ENCODE results near the gene MRPL14.
"Not testable (repeated sequence)": the region's sequence is repeated elsewhere in the genome, so short reads cannot be mapped to it uniquely, and the experiment has no call there.

Gene MRPL14

DNA sequence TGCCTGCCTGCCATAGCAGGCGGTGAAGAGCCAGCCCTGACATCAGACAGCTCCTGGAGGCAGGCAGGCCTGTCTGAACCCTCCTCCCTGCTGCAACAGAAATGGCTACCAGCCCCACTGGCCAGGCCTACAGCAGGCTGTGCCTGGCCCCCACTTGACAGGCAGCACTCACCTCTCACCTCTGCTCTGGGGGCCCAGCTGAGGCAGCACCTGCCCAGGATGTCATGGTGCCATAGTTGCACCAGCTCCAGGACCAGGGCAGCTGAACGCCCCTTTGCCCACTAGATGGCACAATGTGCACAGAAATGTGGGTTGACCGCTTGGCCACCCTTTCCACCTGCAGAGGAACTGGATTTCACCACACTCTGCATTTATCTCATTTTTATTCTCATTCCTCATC, 30.6 kb downstream of the MRPL14 start:
- peak; percentile 34 for DNase-seq

DNA sequence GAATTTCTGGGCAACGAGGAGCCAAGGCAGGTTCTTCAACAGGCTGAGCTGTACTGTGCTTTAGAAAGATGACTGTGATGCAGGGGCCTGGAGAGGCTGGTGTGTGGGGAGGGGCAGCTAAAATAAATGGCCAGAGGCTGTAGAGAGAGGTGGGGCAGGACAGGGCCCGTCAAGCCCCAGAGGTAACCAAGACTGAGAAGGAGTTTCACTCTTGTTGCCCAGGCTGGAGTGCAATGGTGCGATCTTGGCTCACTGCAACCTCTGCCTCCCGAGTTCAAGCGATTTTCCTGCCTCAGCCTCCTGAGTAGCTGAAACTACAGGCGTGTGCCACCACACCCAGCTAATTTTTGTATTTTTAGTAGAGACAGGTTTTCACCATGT, 32.0 kb downstream of the MRPL14 start:
- not testable (repeated sequence) for DNase-seq

DNA sequence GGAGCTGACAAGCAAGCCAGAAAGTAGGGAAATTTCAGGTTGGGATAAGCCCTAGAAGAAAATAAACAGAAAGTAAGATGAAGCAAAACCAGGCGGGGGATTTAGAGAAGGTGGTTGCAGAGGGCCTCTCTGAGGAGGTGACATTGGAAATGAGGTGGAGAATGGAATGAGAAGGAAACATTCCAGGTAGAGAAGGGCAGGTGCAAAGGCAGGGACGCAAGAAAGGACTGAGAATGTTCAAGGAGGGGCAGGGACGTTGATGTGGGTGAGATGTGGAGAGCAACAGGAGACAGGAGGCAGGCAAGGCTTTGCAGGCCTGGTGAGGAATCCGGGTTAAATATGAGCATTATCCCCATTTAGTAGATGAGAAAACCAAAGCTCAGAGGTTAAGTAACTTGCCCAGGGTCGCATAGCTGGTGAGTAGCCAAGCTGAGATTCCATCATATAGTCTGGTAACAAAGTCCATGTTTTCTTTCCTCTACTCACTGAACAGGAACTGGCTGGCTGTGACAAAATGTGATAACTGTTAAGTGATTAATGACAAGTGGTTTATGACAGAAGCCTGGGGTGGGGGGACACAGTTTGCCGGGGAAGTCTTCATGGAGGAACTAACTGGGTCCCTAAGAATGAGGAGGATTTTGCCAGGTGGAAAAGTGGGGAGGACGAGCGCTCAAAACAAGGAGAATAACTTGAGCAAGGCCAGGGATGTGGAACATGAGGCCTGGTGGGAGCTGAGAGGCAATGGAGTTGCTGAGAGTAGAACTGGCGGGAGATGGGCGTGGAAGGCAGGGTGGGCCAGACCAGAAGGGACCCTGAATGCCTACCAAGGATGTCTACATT, 32.6 kb downstream of the MRPL14 start:
- DNase-seq, result no peak

DNA sequence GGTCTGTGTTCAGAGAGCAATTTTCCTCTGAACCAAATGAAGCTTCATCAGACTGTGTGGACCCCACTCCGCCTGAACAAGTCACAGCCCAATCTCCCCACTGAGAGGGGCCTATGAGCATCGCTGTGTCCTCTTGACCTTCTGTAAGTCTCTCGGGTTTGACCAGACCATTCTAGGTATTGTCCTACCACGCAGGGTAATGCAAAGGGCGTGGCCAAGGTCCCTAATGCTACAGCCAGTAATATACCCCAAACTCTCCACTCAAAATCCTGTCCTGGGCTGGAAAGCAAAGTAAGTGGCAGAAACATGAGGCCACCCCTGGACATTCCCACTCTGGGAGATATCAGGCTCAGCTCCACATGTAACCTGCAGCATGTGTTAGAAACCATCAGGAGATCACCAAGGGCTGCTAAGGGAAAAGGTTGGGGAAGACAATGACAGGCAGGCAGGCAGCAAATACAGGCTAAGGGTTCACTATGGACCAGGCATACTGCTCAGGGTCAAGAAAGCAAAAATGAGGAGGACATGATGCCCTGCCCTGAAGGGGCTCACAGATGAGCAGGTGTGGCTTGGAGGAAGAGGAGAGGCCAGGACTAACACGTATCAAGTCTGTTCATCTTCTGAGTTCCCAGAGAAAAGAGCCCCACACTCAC, 33.4 kb downstream of the MRPL14 start:
- no peak for DNase-seq

DNA sequence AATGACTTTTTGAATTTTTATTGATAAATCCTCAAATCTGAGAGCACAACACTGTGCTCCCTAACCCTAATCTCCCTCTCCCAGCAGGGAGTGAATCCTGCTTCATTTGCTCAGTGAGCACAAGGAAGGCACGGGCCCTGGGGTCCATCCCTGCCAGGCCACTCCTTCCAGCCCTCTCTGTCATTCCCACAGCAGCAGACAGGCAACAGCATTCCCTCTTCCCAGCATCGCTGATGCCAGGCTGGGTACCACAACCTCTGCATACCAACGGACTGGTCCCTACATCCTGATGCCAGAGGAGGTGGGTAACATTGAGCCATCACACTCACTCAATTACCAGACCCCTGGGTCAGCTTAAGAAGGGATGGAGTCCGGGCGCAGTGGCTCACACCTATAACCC, 34.2 kb downstream of the MRPL14 start:
- DNase-seq, result no peak

DNA sequence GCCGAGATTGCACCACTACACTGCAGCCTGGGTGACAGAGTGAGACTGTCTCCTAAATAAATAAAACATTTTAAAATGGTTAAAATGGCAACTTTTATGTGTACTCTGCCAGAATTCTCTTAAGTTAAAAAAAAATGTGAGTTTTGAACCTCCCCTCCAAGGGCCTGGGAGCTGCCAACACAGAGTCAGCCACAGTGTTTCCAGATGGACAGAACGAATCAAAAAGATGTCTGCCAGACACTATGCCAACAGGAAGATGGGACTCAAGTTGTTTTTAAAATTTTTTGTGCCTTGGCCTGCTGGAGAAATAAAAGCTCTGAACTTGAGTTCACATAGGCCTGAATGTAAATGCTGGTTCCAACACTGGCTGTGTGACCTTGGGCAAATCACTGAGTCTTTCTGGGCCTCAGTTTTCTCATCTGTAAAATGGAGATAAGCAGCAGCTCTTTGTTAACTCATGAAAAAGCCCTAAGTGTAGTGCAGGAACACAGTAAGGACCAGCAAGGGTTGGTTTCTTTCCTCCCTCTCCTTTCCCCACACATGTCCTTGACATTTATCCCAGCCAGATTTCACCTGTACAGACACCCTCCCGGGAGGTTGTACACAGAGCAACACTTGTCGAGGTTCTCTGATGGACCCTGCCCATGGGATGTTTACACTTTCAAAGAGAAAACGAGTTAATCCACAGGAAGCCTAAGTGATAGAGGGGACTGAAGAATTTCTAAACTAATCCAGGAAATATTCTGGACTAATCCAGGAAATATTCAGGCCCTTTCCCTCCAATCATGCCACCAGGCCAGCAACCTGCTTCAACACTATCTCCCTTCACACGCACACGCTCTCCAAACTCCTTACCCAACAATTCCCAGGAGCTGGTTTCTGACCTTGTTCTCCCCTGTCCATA, 35.0 kb downstream of the MRPL14 start:
- no peak for DNase-seq

DNA sequence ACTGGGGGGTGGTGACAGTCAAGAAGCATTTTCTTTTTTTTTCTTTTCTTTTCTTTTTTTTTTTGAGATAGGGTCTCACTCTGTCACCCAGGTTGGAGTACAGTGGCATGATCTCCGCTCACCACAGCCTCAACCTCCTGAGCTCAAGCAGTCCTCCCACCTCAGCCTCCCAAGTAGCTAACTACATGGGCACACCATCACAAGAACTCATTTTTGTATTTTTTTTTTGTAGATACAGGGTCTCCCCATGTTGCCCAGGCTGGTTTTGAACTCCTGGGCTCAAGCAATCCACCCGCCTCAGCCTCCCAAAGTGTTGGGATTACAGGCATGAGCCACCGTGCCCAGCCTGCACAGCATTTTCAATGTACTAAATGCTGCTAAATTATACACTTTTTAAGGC, 35.9 kb downstream of the MRPL14 start:
- not testable (repeated sequence) for DNase-seq

DNA sequence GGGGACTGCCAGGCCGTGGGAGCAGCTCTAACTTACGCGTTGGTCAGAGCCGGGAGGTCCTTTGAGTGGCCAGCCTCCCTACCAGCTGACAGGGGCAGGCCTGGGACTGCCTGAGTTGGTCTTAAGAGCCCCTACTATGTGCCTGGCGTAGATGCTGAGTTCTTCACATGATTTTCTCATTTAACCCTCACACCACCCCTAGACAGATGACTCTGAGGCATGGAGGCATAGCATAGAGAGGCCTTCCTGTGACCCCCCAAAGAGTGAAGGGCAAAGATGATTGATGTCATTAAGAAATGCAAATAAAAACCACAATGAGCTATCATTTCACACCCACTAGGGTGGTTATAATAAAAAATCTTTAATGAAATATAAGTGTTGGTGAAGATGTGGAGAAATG, 36.8 kb downstream of the MRPL14 start:
- DNase-seq, result no peak

DNA sequence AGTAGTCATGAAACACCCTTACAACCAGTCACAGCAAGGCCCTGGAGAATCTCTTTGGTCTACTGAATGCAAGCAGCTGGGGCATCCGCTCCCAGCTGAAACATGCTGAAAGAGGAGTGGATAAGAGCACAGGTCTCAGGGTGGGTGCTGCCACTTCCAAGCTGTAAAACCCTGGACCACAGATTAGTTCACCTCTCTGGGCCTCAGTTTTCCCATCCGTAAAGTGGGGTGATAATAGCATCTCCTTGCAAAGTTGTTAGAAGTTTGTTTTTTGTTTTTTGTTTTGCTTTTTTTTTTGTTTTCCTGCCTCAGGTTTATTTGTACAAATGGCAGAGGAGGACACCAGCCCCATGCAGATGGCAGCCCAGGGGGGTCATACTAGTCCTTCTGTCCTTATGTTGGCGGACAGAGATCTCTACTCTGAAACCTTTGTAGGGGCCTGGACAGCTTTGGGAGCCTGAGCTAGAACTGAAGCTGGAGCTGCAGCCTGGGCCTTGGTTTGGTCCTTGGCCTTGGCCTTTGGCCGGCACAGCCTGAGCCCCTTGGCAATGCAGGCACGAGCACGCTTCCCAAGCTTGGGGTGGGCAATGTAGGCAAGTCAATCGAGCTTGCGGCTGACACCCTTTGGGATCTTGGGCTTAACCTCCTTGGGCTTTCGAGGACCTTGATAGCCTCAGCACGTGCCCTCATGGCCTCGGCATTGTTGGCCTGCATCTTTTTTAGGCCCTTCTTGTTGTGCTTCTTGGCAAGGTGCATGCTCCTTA, 38.2 kb downstream of the MRPL14 start:
- no peak for DNase-seq

DNA sequence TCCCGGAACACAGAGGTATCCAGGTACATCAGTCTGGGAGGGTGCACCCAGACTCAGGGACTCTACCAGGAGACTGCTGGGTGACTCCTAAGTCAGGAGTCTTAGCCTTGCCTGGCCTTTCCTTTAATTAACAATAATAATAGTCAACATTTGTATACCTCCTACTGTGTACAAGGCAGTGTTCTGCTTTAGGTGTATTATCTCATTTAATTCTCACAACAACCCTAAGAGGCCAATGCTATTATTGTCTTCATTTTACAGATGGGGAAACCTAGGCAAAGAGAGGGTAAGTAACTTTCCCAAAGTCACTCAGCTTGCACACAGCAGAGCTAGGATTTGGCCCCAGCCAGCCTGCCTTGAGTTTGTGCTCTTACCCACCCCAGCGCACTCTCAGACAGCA, 39.6 kb downstream of the MRPL14 start:
- DNase-seq, result no peak

DNA sequence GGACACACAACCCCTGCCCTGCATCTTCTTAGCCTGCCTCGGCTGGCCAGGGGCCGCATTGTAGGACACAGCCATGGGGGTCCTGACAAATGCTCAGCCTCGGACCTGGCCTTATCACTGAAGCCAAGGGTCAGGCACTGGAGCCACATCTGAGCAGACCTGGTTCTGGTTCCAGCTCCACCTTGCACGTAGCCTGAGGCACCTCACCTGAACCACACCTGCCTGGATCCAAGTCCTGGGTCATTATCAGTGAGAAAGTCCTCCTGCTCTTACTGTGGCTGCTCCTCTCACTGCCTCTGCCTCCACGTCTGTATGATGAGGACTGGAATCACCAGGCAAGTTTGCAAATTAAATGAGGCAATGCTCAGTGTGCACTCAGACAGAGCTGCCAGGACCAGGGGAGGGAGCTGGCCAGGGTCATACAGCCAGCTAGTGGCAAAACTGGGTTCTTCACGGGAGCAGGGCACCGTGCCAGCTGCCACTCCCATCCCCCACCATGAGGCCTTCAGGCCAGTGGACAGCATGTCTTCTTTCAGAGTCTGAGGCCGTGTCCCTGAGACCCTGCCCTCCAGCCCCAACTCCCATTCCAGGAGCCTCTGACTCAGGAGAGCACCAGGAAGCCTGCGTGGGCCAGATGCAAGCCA, 40.2 kb downstream of the MRPL14 start:
- no peak for DNase-seq

DNA sequence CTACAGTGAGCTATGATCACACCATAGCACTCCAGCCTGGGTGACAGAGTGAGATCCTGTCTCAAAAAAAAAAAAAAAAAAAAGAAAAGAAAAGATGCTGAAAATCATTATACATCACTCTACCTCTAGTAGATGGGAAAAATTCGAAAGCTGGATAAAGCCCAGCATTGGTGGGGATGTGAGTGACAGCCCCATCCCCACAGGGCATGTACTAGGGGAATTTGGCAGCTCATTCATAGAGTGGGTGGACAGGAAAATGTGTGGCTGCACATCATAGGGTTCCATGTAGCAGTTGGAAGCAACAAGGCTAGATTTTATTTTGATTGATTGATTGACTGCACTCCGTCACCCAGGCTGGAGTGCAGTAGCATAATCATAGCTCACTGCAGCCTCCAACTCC, 42.0 kb downstream of the MRPL14 start:
- no peak for DNase-seq

DNA sequence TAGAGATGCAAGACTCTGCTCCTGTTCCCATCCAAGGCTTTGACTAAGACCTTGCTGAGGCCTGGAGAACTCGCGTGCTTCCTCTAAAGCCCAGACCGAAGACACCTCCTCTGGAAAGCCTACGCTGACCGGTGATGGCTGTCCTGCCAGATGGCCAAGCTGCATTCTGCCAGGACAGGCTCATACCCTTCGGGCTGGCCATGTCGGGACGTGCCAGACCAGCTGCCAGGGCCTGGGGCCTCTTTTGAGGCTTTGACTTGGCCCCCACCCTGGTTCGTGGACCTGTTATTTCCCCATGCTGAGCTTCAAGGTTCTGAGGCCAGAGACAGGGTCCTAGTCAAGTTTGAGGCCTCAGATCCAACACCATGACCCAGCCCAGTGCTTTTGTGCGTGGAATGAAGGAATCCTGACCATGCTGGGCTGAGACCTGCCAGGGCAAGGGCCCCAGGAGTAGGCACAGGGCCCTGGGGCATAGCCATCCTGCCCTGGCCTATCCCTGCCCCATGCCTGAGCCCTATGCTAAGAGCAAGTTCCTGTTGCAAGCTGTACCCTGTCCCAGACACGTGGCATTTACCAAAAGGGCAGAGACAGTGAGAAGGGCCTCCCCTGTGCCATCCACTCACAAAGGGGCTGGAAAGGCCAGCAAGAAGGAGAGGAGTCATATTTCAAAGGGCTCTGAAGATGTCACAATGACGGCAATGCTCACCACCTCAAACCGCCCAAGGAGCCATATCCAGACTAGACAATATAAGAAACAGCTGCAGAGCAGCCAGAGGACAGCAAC, 42.8 kb downstream of the MRPL14 start:
- no peak for DNase-seq

DNA sequence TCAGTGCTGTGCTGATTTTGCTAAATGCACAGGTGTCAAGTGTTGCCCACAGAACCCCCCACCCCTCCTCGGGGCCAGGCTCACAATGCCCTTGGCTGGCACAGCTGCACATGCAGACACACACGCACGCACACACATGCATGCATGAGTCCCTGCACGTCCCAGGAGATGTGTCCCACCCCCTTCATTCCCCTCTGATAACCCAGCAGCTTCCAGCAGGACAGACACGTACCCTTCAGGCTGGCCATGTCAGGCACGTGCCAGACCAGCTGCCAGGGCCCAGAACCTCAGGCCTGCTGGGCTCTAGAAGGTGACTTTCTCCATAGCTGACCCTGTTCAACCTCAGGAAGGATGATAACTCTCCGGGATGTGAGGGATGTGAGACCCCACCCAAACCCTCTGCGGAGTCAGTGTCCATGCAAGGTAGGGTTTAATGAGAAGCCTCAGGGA, 44.4 kb downstream of the MRPL14 start:
- no peak for DNase-seq

DNA sequence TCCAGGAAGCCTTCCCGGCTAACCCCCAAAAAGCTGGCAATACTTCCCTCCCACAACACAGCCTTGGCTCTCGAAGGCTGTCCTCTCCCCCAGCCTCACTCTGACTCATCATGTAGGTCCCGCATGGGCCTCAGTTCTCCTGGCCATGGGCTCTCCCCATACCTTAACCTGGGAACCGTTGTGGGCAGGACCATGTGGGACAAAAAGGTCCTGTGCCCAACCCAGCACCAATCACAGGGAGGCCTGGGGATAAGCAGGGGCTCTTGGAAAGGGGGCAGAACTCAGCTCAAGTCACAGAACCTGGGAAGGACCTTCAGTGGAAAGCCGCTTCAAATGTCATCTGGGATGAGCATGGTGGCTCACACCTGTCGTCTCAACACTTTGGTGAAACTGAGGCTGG, 45.5 kb downstream of the MRPL14 start:
- DNase-seq, result no peak

DNA sequence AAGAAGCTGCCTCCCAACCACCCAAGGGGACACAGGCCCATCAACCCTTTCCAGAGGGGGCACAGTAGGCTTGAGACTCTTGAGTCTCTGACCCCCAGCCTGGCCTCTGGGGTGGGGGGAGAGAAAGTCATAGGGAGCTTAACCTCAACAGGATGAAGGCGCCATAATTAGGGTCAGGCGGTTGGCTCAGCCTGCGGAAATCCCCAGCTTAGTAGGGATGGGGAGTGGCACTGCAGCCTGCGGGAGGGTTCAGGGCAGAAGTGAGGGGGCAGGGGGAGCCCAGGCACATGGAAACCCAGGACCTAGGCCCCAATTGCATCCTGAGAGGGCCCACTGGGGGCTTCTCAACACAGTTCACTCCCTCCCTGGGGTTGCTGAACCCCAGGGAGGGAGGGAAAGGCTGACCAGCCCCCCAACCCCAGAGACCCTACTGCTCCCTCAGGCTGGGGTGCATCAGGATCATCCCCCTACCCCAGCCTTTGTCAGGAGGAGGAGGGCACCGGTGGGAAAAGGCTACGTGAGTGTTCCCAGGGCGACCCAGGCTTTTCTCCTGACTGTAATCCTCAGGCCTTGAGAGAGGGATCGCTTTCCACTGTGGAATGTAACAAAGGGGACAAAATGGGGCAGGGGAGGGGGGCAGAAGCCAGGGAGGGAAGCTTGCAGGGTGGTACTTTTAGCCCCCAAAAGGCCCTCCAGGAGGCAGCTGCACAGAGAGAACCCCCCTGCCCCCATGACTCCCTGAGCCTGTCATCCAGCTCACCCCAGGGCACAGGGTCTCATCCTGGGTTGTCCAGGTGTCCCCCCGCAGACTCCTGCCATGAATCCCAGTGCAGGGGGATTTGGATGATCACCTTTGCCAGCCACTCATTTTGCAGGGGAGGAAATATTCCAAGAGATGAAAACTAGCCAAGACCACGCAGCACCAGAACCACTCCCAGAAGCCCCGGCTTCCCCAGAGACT, 46.4 kb downstream of the MRPL14 start:
- no peak for DNase-seq

DNA sequence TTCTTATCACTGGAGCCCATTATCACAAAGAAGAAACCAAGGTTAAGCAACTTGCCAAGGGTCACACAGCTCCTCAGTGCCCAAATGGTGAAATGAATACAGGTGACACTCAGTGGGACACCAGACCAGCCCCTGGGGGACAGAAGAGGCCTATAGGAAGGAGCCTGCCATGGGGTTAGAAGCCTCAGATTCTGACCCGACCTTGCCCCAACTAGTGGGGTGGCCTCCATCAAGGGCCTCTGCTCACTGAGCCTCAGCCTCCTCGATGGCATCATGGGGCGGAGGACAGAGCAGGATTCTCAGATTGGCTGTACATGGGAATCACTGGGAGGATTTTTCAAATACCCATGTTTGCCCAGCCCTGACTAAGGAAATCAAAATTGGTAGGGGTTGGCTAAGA, 47.6 kb downstream of the MRPL14 start:
- DNase-seq, result no peak

DNA sequence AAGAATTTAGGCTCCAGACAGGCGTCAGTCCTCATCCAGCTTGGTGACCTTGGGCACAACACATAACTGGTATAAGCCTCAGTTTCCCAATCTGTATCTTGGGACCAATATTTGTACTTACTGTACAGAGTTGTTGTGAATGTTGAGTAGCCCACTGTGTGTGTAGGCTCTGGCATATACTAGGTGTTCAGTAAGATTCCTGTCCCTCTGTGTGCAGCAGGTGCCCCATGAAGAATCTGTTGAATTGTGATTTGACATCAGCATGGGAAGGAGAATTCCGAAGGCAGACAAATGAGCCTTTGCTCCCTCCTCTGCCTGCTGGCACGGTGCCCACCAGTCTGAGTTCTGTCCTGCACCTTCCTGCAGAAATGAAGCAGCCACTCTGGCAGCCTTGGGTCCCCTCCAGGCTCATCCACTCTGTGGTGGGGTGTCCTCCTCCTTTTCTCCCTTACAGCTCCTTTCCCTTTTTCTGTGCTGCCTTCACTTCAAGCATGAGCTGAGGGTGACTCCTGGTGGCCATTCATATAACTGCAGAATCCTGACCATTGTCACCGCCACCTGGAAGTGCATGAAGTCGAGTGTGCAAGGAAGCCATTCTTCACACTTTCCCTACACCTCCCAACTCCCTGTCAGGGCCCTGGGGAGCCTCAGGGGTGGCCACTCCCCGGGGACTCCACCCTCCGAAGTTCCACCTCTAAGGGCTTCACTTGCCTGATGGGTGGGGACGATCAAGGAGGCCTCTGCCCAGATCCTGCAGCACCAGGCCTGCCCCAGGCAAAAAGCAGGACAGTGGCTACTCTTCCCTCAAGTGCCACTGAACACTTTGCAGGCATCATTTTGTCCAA, 48.2 kb downstream of the MRPL14 start:
- no peak for DNase-seq

DNA sequence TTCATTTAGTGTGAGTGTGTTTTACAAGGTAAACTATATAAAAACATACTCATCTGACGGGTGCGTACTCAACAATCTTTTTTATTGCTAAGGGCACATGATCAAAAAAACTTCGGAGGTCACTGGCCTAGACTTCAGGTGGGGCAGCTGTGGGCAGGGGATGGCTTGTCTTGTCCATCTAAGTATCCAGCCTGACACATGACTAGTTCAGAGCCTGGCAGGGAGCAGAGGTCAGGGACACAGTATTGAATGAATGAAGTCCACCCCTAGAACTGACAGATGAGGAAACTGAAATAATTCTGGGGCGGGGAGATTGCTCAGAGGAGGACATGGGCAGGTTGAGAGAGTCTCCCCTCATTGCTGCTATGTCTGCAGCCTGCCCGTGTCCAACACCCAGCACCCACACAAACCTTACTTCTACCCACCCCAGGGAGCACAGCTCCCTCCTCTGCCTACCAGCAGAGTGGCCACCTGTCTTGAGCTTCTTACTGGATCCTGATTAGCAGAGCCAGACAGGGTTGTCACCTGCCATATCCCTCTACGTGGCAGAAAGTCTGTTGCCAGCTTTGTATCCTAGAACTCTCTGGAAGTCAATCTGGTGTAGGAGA, 48.9 kb downstream of the MRPL14 start:
- DNase-seq, result no peak

Measured in NCI-H2171 (cell line).